ENCODE data around the gene MAGI2. TPM values are rescaled to one million over a fixed set of nuclear protein-coding genes. Genes with fewer than 3 reads are reported as not detected.

The MAGI2 gene
- total and polyA plus RNA-seq, 2 of the 13 experiments (the other 11 are each of a cell fraction or from before 2014, with no cell fraction given): 1.5 to 3.8 TPM

GRCh38 chr7:78234634-78235033 lies 1218.8 kb downstream of the MAGI2 start:
- no peak for FAIRE-seq
- no peak overlapping the region for H2AFZ ChIP-seq (ENCODE audit: low read length)
- WGBS (ENCODE audit: low lambda C conversion rate): 2% methylated on average over 3 of the region's 3 CpGs
- no peak overlapping the region for H3K27ac ChIP-seq (ENCODE audit: extremely low read length, insufficient read depth, low read length)
- in situ Hi-C loops (cut with HindIII; ENCODE audit: extremely low pct_ligation_motif_present, low pct_unique_long_range_greater_than_20kb): no loop called here
- no peak overlapping the region for H3K4me3 ChIP-seq (replicated peaks in 1 of 3; ENCODE audit: insufficient read depth in 1 of 3, low read depth in 2 of 3, low read length in 3 of 3)
- no peaks in the 10 kb centered on the region for H3K79me2 ChIP-seq (ENCODE audit: insufficient read depth, low read length)
- H3K27me3 ChIP-seq (ENCODE audit: control insufficient read depth in 1 of 2, insufficient read depth in 2 of 2, low read length in 2 of 2): no peaks in the 10 kb centered on the region
- H3K4me1 ChIP-seq (ENCODE audit: insufficient read depth, low read length): no peaks in the 10 kb centered on the region
- intact Hi-C loops (cut with micrococcal nuclease; ENCODE audit: unreplicated experiment): no loop called here
- no peak overlapping the region for H3K4me2 ChIP-seq (ENCODE audit: low read depth, low read length)
- no peak overlapping the region for H3K9ac ChIP-seq (ENCODE audit: insufficient read depth, low read depth, low read length)
- H4K20me1 ChIP-seq (ENCODE audit: insufficient read depth, low read length): no peaks in the 10 kb centered on the region
- no peaks in the 10 kb centered on the region for H3K36me3 ChIP-seq (replicated peaks in 1 of 2; ENCODE audit: control insufficient read depth in 1 of 2, insufficient read depth in 2 of 2, low read length in 2 of 2)
- DNase-seq (ENCODE audit: low spot score): no peak
- no peak for ATAC-seq
- no TSS peak for BruUV-seq (replicated peaks)
- CTCF ChIA-PET (ENCODE audit: low intra/inter-chr PET ratio, low total read pairs): no interaction called here
- TF ChIP-seq TAF1 (CRISPR knock-in tag; IDR thresholded peaks at IDR 0.05) (no peak), RXRA (CRISPR knock-in tag; IDR thresholded peaks at IDR 0.05) (no peak), ZNF512B (CRISPR knock-in tag; IDR thresholded peaks at IDR 0.05; ENCODE audit: borderline replicate concordance) (no peak), ZNF670 (CRISPR knock-in tag; IDR thresholded peaks at IDR 0.05; ENCODE audit: borderline replicate concordance) (no peak), ZNF747 (CRISPR knock-in tag; IDR thresholded peaks at IDR 0.05; ENCODE audit: borderline replicate concordance) (no peak)
- 0 out of 2 replicates have a peak, but pooled peaks cover 10% of the 10 kb centered on the region for H3K9me3 ChIP-seq (ENCODE audit: low read length)
- POLR2A ChIA-PET: no interaction called here

- Histone ChIP-seq H3K9ac (ENCODE audit: insufficient read depth, low read depth, low read length) (no peak overlapping the region), H3K79me2 (ENCODE audit: insufficient read depth, low read length) (no peaks in the 10 kb centered on the region), H3K4me1 (ENCODE audit: insufficient read depth, low read length) (no peaks in the 10 kb centered on the region), H4K20me1 (ENCODE audit: insufficient read depth, low read length) (no peaks in the 10 kb centered on the region), H3K4me2 (ENCODE audit: low read depth, low read length) (no peak overlapping the region), H3K27me3 (ENCODE audit: control insufficient read depth in 1 of 2, insufficient read depth in 2 of 2, low read length in 2 of 2) (no peaks in the 10 kb centered on the region), H3K9me3 (ENCODE audit: low read length) (0 out of 2 replicates have a peak, but pooled peaks cover 10% of the 10 kb centered on the region), H2AFZ (ENCODE audit: low read length) (no peak overlapping the region), H3K4me3 (replicated peaks in 1 of 3; ENCODE audit: insufficient read depth in 1 of 3, low read depth in 2 of 3, low read length in 3 of 3) (no peak overlapping the region), H3K27ac (ENCODE audit: extremely low read length, insufficient read depth, low read length) (no peak overlapping the region), H3K36me3 (replicated peaks in 1 of 2; ENCODE audit: control insufficient read depth in 1 of 2, insufficient read depth in 2 of 2, low read length in 2 of 2) (no peaks in the 10 kb centered on the region)
- FAIRE-seq (no peak), ATAC-seq (no peak), DNase-seq (ENCODE audit: low spot score) (no peak)
- POLR2A ChIA-PET: no interaction called here
- TF ChIP-seq RXRB (CRISPR knock-in tag; IDR thresholded peaks at IDR 0.05; ENCODE audit: borderline replicate concordance) (no peak), KLF13 (CRISPR knock-in tag; IDR thresholded peaks at IDR 0.05) (no peak), PAF1 (CRISPR knock-in tag; IDR thresholded peaks at IDR 0.05) (no peak), ZSCAN5A (CRISPR knock-in tag; IDR thresholded peaks at IDR 0.05; ENCODE audit: borderline replicate concordance) (no peak), CBX1 (IDR thresholded peaks at IDR 0.05; ENCODE audit: low read depth) (no peak), NR3C1 (CRISPR knock-in tag; IDR thresholded peaks at IDR 0.05) (no peak), FOSL1 (CRISPR knock-in tag; IDR thresholded peaks at IDR 0.05; ENCODE audit: borderline replicate concordance) (no peak), ZNF367 (CRISPR knock-in tag; IDR thresholded peaks at IDR 0.05; ENCODE audit: borderline replicate concordance) (no peak)
- CTCF ChIA-PET (ENCODE audit: low intra/inter-chr PET ratio, low total read pairs): no interaction called here
- no TSS peak for BruUV-seq (replicated peaks)
- 53% methylated on average over 1 of the region's 1 CpG for whole genome bisulfite sequencing (ENCODE audit: low lambda C conversion rate)
- intact Hi-C loops (cut with micrococcal nuclease; ENCODE audit: unreplicated experiment) (no loop called here), in situ Hi-C loops (cut with HindIII; ENCODE audit: extremely low pct_ligation_motif_present, low pct_unique_long_range_greater_than_20kb) (no loop called here)
These were observed 1220.7 kb downstream of the MAGI2 start for GRCh38 chr7:78232806-78233205.
